Measurements from ENCODE around the gene AFF1. TPM values are rescaled to one million over a fixed set of nuclear protein-coding genes. Genes with fewer than 3 reads are reported as not detected.
"Not testable (repeated sequence)": the region's sequence is repeated elsewhere in the genome, so short reads cannot be mapped to it uniquely, and the experiment has no call there.

AFF1 gene
- total RNA-seq, 1 donor from 2014 or later = 63.4 TPM

DNA sequence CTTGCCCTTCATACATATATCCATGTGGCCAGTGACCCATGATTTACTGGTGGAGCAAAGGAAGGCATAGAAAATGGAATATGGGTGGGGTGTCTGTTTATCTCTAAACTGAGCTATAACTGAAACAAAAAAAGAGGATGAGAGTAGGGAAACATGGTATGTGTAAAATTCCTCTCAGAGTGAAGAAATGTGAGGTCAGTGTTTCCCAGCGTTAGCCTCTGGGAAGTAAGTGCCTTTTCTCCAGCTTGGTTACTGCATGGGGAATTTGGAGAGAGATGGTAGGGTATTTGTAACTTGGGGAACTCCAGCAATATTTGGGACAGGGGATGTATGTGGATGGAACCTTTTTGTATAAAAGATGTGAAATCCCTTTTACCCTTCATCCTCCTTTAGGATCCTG is 89.4 kb downstream of the AFF1 start:
- intact Hi-C loops (cut with DNase I) = no loop called here
- DNase-seq (ENCODE audit: low spot score) = no peak

DNA sequence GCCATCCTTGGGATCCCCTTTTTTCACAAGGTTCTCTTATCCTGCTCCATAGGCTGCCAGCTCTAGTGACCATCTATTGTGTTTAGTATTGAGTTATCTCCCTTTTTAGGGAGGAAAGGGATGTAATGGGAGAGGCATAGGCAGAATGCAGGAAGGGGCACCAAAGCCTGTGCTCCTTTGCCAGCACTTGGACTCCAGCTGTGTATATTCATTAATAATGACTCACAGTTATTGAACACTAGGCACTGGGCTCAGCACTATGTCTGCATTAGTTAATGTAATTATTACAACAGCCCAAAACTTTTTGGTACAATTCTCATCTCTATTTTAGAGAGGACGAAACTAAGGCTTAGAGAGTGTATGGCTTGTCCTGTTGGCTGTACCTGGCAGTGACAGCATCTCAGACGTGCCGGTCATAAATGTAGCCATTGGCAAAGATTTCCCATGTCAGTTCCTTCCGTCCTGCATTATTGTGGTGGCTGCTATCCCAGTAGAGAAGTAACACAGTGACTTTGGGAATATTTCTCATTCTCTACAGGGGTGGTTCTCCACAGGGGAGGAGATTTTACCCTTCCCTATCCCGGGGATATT is 90.3 kb downstream of the AFF1 start:
- intact Hi-C loops (cut with DNase I) = no loop called here

DNA sequence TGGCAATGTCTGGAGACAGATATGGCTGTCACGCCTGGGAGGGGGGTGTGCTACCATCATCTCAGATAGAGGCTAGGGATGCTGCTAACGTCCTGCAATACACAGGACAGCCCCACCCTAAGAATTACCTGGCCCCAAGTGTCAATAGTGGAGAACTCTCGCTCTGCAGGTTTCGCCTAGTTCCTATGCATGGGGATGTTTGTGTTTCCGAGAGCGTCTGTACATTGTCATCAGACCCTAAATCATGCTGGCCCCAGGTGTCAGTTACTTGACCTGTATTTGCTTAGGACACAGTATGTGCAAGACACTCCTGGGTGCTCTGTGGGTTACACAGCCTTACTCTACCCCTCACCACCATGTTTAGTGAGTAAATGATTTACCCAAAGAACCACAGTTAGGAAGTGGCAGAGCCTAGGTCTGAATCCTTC is 90.8 kb downstream of the AFF1 start:
- DNase-seq (ENCODE audit: low spot score) = no peak
- intact Hi-C loops (cut with DNase I) = no loop called here

More for the DNA sequence above, 90.3 kb downstream of the AFF1 start:
- DNase-seq (ENCODE audit: low spot score) = no peak

DNA sequence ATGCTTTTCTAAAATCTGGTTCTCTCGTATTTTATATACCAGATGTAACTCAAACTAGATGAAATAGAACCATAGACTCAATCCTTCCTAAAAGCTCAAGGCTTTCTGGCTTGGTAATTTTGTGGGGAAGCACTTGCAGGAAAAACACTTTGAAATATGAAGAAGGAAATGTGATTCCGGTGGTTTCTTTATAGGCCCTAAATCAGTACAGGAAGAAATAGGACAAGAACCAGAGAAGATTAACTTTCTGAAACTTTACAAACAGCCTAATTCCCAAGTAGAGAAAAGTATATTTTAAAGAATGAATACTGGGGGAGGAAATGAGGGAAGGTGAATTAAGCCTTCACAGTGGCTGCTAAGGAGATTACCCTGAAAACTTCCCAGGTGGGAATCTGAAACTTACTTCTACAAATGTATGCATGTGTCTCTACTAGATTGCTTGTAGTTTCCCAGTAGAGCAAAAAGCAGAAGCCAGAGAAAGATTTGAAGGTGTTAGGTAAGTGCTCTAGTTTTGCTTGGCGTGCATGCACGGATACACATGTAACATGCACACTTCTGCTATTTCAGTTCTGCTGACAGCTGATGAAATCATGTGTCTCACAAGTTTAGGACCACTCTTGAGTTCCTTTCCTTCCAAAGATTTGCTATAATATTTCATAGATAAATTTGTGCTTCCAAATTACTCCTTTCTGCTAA is 92.1 kb downstream of the AFF1 start:
- DNase-seq (ENCODE audit: low spot score) = no peak
- intact Hi-C loops (cut with DNase I) = no loop called here

DNA sequence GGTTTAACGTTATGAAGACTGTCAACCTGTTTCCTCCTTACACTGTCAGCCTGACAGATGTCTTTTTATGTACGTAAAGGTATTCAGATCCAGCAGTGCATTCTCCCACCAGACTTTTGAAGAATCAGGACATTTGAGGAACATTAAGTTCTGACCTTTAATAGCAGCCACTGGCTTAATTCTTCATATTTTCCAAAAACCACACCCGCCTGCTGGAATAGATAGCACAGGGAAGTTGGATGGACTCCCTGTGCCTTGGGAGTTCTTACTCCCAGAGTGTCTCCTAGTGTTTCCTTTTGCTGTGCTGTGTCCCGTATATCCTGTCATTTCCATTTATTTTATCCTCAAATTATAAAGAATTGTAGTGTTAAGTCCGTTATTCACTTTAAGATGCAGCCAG is 94.5 kb downstream of the AFF1 start:
- DNase-seq (ENCODE audit: low spot score) = no peak
- intact Hi-C loops (cut with DNase I) = loop anchor here (2.0 kb wide), 1 partner anchor 23 kb away; no protein-coding TSS in a partner anchor

DNA sequence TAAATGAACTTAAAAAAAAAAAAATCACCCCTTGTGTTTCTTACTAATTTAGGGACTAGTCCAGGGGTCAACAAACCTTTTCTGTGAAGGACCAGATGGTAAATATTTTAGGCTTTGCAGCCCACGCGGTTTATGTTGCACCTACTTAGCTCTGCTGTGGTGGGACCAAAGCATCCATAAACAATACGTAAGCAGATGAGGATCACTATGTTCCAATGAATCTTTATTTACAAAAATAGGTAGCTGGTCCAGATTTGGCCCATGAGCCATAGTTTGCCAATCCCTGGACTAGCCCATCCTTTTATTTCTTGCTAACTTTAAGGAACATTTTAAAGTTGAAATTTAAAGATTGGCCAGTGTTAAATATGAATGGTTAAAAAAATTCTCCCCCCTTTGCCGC is 95.3 kb downstream of the AFF1 start:
- intact Hi-C loops (cut with DNase I) = no loop called here
- no peak for DNase-seq (ENCODE audit: low spot score)

DNA sequence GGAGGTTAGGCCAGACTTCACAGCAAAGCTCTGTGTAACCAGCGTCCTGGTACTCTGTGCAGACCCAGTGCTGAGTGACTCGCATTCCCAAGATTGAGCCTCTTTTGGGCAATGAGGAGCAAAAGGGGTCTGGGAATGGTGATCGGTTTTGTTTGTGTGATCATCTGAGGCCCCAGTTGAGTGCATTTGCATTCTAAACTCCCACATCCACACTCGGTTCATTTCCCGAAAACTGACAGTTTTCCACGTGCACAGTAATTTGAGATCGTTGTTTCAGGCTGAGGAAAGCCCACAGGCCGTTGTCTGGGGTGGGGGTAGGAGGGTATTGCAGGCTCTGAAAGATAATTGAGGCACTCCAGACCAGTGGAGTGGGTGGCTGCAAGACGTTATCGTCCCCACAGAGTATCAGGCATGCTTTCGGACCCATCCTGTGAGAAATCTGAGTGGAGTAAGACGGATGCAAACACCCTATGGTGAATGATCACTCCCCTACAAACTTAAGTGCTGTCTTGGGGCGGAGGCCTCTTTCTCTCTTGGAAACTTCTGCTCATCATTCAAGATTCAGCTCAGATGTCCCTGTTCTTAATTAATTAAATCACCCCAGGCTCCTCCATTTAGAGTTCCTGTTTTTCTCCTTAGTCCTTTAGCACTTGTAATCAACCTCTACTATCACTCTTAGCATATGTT is 96.1 kb downstream of the AFF1 start:
- DNase-seq (ENCODE audit: low spot score) = no peak
- intact Hi-C loops (cut with DNase I) = no loop called here

DNA sequence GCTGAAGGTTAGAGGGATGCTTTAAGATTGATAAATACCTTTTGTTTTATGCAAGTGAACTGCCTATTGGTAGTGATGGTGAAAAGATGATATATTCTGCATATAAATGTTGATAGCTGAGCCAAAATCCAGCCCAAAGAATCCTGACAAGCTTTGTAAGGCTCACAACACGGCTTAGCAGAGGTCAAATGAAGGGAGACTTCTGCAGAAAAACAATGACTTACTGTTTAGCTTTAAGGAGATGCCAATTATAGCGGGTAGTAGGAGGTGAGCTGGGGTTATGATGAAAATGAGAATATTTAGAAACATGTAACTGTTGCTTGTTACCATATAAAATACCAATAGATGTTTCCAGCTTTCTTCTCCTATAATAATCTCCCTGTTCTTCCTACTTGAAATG is 97.1 kb downstream of the AFF1 start:
- intact Hi-C loops (cut with DNase I) = no loop called here
- no peak for DNase-seq (ENCODE audit: low spot score)

DNA sequence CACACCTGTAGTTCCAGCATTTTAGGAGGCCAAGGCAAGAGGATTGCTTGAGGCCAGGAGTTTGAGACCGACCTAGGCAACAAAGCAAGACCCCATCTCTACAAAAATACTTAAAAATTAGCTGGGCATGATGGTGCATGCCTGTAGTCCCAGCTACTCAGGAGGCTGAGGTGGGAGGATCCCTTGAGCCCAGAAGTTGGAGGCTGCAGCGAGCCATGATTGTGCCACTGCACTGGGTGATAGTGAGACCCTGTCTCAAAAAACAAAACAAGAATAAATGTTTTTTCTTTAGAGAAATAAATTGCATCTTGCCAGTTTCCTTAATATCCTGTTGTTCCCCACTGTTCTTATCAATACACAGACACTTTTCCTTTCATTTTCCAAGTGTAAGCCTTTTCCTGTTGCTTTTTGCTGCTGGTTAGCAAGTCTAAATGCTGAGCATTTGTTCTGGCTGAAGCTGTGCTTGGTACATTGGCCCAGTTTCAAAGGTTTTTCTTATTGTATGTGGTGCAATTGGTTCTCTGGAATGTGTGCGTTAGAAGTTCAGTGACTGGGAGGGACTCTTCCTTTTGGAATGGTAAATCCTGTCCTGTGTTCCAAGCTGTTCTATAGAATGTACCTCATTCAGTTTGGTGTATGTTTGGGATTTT is 98.2 kb downstream of the AFF1 start:
- intact Hi-C loops (cut with DNase I) = no loop called here
- DNase-seq (ENCODE audit: low spot score) = no peak

DNA sequence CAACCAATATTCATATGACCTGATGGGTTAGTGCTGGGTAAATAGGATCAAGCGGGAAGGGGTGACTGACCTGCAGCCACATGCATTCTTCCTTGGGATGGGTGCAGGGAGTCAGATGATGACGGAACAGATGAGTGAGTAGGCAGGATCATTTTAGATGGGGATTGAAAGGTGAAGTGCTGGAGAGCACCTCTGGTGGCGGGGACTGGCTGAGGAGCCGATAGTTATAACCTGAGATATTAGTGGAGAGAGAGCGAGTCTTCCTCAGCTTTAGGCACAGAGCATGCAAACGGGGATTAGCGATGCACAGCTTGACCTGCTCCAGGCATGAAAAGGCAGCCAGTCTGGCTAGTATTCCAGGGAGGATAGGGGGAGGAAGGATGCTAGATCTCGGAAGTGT is 99.1 kb downstream of the AFF1 start:
- DNase-seq (ENCODE audit: low spot score) = no peak
- intact Hi-C loops (cut with DNase I) = no loop called here

DNA sequence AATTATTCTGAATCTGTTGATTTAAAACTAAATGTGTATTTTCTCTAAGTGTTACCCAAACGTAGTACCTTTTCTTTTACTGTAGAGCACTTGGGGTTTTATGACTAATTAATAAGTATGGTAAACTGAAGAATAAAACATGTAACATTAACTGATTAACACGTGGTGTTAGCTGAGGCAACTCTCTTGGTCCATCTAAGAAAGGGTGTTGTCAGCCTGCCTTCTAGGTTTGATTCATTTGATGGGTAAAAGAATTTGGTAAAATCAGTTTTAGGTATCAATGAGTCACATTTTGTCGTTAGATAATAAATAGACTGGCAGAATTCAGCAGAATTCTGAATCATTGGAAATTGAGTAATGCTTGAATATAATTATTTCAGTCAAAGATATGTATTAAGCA is 99.7 kb downstream of the AFF1 start:
- intact Hi-C loops (cut with DNase I) = no loop called here
- no peak for DNase-seq (ENCODE audit: low spot score)

DNA sequence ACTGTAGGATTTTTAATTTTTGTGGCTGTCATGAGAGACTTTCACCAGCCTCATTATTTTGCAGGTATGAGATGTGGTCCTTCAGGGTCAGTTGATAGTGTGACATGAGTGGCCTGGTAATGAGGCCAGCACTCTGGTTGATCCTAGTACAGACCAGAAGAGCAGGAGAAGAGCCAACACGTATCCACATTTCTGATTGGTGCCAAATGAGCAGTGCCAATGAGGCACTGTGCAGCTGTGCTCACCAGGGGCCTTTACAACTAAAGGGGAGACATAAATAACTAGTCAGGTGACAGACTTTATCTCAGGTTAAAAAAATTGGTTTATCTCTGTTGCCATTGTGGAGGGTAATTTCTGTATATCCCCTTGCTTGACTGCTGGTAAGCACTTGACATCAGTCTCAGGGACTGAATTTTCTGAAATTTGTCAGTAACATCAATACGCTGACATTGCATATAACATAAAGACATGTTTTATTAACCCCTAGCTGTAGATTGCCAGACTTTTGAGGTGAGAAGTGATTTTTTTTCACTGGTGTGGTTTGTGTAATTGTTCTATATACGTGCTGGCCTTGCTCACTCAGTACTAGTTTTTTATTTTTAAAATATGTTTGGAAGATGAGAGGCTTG is 101.2 kb downstream of the AFF1 start:
- intact Hi-C loops (cut with DNase I) = no loop called here

DNA sequence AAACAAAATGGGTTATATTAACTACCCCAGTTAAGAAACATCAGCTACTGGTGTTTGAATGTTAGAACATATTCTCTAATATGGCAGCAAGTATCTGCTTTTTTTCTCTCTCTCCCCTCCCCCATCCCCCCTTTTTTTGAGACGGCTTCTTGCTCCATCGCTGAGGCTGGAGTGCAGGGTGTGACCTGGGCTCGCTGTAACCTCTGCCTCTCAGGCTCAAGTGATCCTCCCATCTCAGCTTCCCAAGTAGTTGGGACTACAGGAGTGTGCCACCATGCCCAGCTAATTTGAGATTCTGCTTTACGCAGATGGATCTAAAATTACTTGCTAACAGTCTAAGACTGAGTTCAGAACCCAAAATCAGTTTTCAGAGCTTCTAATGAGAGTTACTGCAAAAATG is 101.9 kb downstream of the AFF1 start:
- no peak for DNase-seq (ENCODE audit: low spot score)
- intact Hi-C loops (cut with DNase I) = no loop called here

More for the DNA sequence above, 101.2 kb downstream of the AFF1 start:
- no peak for DNase-seq (ENCODE audit: low spot score)

DNA sequence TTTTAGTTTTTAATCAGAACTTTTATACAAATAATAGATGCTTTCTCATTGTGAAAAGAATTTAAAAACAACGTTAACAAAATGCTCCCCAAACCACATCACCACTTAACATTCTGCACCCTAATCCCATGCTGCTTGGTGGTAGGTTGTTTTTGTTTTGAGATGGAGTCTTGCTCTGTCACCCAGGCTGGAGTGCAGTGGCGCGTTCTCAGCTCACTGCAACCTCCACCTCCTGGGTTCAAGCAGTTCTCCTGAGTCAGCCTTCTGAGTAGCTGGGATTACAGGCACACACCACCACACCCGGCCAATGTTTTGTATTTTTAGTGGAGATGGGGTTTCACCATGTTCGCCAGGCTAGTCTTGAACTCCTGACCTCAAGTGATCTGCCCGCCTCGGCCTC is 102.4 kb downstream of the AFF1 start:
- DNase-seq (ENCODE audit: low spot score); intact Hi-C loops (cut with DNase I): not testable (repeated sequence)

DNA sequence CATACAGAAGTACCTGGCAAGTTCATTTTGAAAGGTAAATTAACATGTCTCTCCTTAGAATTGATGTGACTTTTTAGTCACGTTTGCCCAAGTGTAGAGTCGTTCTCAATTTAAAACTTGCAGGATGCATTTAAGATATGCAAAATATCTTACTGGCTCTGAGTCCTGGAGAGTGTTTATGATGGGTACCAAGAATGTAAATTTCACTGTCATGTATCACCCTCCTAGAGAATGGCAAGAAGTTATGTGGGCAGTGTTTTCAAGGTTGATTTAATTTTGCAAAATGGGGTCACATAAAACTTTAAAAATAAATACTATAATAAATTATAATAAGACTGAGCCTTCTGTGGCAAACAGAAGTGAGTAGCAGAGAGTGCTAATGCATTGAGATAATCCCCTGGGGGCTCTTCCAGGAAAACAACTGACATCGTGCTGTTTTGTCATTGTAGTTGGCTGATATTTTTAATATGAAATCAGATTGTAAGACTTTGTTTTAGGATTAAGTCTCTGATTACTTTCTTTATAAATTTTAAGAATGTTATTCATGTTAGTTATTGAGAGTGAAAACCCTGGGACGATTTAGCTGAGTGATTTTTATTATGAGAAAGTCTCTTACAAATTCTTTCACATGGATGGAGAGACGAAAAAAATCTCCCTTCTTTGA is 103.0 kb downstream of the AFF1 start:
- DNase-seq (ENCODE audit: low spot score) = no peak
- intact Hi-C loops (cut with DNase I) = loop anchor here (2.0 kb wide), 1 partner anchor 41 kb away; no protein-coding TSS in a partner anchor

DNA sequence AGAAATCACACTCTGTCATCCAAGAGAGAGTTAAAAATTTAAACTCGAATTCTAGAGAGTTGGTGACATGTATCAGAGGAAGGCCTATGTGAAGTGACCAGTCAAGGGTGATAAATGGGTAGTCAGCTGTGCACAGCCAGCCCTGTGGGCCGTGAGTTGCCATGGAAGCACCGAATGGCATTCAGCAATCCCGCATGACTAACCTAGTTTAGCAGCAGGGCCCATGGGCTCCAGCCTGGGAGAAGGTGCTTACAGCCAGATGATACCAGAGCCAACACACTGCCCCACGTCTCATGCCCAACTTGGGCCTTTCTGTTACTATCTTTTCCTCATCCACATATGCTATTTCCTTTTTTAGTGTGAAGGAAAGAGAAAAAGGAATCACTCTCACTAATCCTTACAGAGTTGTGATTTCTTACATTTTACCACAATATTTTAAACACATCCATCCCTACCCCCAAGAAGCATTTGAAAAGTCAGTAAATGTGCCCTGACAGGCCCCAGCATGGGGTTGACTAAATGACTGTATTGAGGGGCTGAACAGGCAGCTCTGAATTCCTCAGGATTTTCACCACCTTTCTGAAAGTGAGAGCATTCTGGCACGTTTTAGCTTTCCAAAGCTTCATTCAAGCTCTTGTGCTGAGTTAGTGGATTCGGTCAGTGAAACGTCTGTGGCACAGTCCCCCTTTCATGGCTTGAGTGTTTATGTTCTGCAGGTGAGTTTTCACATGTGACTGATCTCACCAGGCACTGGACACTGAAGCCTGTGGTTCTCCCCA is 104.2 kb downstream of the AFF1 start:
- intact Hi-C loops (cut with DNase I) = loop anchor here (2.0 kb wide), 1 partner anchor 40 kb away; no protein-coding TSS in a partner anchor
- peak; percentile 89 for DNase-seq (ENCODE audit: low spot score)

DNA sequence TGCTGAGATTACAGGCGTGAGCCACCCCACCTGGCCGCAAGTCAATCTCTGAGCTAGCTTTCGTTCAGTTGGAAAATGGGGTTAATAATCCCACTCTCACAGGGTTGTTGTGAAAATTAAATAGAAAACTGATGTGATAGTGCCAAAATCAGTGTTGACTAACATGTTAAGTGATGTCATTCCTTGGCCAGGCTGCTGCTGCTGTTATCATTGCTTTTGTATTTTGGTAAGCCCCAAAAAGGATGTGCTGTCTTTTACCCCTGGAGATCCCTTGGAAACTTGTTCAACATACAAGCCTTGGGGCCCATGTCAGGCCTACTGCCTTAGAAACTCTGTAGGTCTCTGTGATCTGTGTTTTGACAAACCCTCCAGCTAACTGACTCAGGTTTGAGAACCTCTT is 106.3 kb downstream of the AFF1 start:
- intact Hi-C loops (cut with DNase I) = loop anchor here (5.0 kb wide), 1 partner anchor 34 kb away; no protein-coding TSS in a partner anchor
- no peak for DNase-seq (ENCODE audit: low spot score)

DNA sequence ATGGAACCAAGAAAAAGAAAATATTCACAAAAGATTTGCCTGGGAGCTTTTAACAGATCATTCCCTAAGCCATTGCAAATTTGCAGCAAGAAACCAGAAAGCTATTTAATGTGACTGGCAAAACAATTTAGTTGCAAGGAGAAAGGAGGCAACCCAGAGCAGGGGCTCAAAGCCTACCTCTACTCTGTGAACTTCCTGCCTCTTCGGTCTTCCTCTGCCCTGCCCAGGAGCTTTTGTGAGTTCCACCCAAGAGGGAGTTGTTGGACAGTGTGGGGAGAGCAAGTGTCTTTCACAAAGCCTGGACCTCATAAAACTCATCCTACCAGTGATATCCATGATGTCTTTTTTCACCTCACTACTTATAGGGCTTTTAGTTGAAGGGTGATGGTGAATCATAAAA is 107.4 kb downstream of the AFF1 start:
- intact Hi-C loops (cut with DNase I) = loop anchor here (5.0 kb wide), 1 partner anchor 35 kb away; no protein-coding TSS in a partner anchor
- DNase-seq (ENCODE audit: low spot score) = no peak
